Left renal cortex interstitium (tissue), 4 donors: Measurements from ENCODE around the gene DPEP2. TPM values are rescaled to one million over a fixed set of nuclear protein-coding genes. Genes with fewer than 3 reads are reported as not detected.
A peak's percentile ranks its signal among the peaks of the same experiment; 100 is the strongest.
"Not testable (repeated sequence)": the region's sequence is repeated elsewhere in the genome, so short reads cannot be mapped to it uniquely, and the experiment has no call there.

Experiments
- DNase-seq, 4 donors: peaks; one replicate each; pipeline ENCODE4 v3.0.0-alpha.2; 2013; ENCODE audit warnings: low read depth in 4 of 4, low spot score in 2 of 4, missing footprints in 1 of 4
- polyA plus RNA-seq, 4 donors: library from polyadenylated mRNA; unstranded; fragments of 120-200 nt; gene quantifications; one replicate each; pipeline ENCODE4 v1.2.1, GENCODE V29; 2013; ENCODE audit not compliant: insufficient read length in 4 of 4

DPEP2 gene
- polyA plus RNA-seq: 1 to 10 TPM in 1 of 4 donors, under 1 TPM in 3; 0.45 to 1.1 (median 0.78) TPM

GRCh38 chr16:67998779-67999688, at the start of gene DPEP2:
Gene DPEP2 (minus strand): TSS chr16:67999484. CDS start chr16:67993212, 6,272 bp downstream.
- not testable (repeated sequence) for DNase-seq

- DNase-seq: no peak
Measured at GRCh38 chr16:68047987-68048386, 48.7 kb upstream of the DPEP2 start.

GRCh38 chr16:68046106-68046505, 46.8 kb upstream of the DPEP2 start:
- no peak for DNase-seq

GRCh38 chr16:68041783-68042182, 42.5 kb upstream of the DPEP2 start:
- no peak for DNase-seq

GRCh38 chr16:68040506-68041288, 41.4 kb upstream of the DPEP2 start:
- DNase-seq: peak in 1 of 4 donors; percentile 38

GRCh38 chr16:68037841-68038597, 38.7 kb upstream of the DPEP2 start:
- no peak for DNase-seq

- DNase-seq: no peak
Measured at GRCh38 chr16:68035227-68035626, 35.9 kb upstream of the DPEP2 start.

GRCh38 chr16:68033101-68033500, 33.8 kb upstream of the DPEP2 start:
- no peak for DNase-seq

GRCh38 chr16:68031951-68032350, 32.7 kb upstream of the DPEP2 start:
- no peak for DNase-seq

- DNase-seq: not testable (repeated sequence)
Measured at GRCh38 chr16:68030108-68030507, 30.8 kb upstream of the DPEP2 start.

GRCh38 chr16:68028996-68029395, 29.7 kb upstream of the DPEP2 start:
- no peak for DNase-seq

- DNase-seq: peak; percentile 80 to 92 (median 86)
Measured at GRCh38 chr16:68022728-68023537, 23.6 kb upstream of the DPEP2 start, which contains the start of the genes DDX28 and DUS2. Gene DDX28 (minus strand): TSS chr16:68023232. CDS start chr16:68023202, 30 bp downstream. Gene DUS2 (plus strand): TSS chr16:68023284. CDS start chr16:68038024, 14,740 bp downstream.

GRCh38 chr16:68022278-68022727, 23.0 kb upstream of the DPEP2 start:
- no peak for DNase-seq

GRCh38 chr16:68021490-68021889, 22.2 kb upstream of the DPEP2 start:
- no peak for DNase-seq

GRCh38 chr16:68019167-68019680, 19.9 kb upstream of the DPEP2 start:
- no peak for DNase-seq

GRCh38 chr16:68015681-68016080, 16.4 kb upstream of the DPEP2 start, which contains the start of gene DPEP2NB:
Gene DPEP2NB (minus strand): TSS chr16:68015911. CDS start chr16:68015770, 141 bp downstream.
- DNase-seq: no peak

- DNase-seq: no peak
Measured at GRCh38 chr16:68013440-68013839, 14.2 kb upstream of the DPEP2 start.

- DNase-seq: not testable (repeated sequence)
Measured at GRCh38 chr16:68009872-68010271, 10.6 kb upstream of the DPEP2 start.

- no peak for DNase-seq
Measured at GRCh38 chr16:68009157-68009735, 10.0 kb upstream of the DPEP2 start.
